NCI-H1417 treated with DMSO at 0.1 percent for 48 hours (cell line): ENCODE results near the gene SPARCL1.

Source experiments
- DNase-seq: peaks from one replicate; lab custom pipeline; 2025; lab: John Stamatoyannopoulos, UW

The SPARCL1 gene

DNA sequence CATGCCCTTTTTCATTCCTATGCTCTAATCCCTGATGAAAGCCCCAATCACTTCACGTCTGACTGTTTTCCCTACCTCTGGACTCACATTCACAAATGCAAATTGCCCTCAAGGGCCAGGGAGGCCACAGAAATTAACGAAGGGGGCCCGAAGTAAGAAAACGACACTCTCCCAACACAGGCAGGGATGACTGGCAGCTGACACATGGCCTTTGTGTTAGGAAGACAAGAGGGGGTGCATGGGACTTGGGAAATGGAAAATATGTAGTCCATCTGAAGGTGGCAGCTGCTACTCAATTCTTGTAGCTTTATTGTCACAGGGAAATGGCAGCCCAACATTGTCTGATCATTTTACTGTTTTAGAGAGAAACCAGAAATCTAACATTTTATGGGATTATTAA lies 12.3 kb upstream of the SPARCL1 start:
- DNase-seq = no peak

- no peak for DNase-seq
Measured at GRCh38 chr4:87540146-87541058, 11.2 kb upstream of the SPARCL1 start.

DNA sequence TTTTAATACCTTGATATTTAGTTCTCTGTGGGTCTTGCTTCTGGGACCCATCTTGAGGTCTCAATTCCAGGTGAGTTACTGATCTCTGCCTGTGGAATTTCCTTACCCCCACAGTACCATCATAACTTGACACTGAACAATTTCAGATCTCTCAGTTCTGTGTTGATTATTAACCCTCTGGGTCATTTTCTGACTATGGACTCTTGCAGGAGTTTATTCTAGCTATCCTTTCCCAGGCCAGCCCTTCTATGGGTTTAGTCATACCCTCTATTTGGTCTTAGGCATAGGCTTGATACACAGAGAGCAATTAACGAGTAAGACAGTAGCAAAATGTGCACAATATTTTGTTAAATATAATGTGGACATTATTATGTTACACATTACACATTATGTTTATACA lies 3.7 kb upstream of the SPARCL1 start:
- DNase-seq = no peak

GRCh38 chr4:87532109-87532508 lies 2.9 kb upstream of the SPARCL1 start:
- DNase-seq = no peak

DNA sequence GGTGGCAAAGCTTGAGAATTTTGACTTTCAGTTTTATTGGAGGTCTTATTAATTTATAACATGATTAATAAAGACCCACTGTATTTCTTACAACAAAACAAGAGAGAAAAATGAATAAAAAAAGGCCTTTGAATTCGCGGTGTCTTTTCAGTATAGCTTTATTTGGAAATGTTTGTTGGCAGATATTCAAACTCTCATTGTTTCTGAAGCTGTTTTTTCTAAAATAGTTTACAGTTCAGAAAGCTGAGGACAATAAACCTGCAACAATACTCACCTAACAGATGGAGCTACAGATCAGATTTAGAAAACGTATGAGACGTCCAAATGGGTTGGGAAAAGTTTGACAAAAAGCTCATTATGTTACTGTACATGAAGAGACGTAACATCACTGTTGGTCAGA lies 2.4 kb upstream of the SPARCL1 start:
- DNase-seq = no peak

- DNase-seq = no peak
Measured at GRCh38 chr4:87530868-87531267, 1.7 kb upstream of the SPARCL1 start.

GRCh38 chr4:87530229-87530628 lies 1.1 kb upstream of the SPARCL1 start:
- no peak for DNase-seq

GRCh38 chr4:87527431-87528220 lies 1.6 kb downstream of the SPARCL1 start:
- DNase-seq = no peak

DNA sequence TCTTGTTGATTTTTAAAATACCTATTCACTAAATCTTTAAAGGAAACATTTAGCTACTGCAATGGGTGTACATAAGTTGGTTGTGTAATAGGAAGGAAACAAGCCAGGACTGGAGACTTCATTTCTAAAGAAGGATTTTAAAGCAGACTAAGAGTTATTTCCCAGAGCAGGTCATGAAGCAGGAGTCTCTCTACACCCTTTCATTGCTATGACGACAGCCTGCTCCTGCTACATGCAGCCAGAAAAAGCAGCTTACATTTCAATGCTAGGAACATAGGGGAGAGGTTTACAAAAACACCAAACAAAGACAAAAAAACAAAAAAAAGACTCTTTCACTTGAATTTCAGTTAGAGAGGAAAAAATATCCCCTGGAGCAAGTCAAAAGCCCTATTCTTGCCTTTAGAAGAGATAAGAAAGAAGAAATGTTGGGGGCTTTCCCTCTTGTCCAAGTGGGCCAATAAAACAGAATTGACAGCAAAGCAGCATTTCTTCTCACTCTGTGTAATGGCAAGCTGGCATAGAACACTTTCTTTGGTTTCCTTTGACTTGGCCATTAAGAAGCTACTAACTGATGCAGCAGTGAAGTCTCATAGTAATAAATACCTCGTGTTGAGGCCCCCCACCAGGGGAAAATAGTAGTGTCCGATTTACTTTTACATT lies 3.4 kb downstream of the SPARCL1 start:
- no peak for DNase-seq

DNA sequence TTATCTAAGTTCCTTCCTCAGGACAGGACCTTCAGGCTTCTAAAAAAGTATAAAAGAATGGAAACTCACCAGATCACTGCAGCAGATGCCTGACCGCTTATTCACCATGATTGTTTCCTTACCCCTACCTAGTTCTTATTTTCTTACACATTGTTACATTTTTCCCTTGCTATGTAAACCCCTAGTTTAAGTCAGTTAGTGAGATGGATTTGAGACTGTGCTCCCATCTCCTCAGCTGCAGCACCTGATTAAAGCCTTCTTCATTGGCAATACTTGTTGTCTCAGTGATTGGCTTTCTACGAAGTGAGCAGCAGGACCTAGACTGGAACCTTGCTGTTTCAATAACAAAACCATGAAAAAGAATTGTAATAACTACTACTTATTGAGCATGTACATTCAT lies 4.7 kb downstream of the SPARCL1 start:
- no peak for DNase-seq

DNA sequence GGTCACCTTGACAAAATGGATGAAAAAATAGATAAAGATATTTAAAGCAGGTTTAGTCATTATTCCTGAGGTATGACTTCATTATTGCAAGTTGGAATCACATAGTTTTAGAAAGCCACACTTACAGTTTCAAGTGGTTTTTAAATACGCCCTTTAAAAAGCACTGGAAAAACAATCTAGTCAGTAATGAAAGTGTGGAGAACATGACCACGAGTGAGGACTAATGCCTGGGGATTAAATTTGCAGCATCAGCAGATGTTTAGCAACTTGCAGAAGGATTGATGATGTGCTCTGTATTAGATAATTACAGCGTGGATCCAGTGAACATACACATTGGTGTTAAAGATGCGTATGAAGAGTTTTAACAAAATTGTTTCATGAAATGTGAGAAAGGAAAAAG lies 5.9 kb downstream of the SPARCL1 start:
- no peak for DNase-seq

GRCh38 chr4:87521757-87522374 lies 7.3 kb downstream of the SPARCL1 start:
- DNase-seq = no peak

DNA sequence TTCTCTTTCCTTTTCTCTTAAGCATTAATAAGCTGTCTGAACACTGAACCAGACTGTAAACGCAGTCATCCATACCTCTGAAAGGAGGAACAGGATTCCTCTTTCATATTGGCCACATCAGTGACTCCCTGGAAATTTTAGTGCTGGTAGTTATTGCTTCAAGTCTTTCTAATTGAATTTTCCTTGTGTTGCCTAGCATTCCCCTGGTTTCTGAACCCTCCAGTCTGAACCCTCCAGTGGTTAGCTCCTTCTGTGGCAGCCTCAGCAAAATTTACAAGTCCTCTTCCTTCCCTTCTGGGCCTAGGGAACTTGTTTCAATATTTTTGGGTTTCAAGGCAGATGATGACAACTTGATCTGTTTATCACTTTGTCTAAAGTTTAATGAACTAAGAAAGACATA lies 7.9 kb downstream of the SPARCL1 start:
- no peak for DNase-seq

DNA sequence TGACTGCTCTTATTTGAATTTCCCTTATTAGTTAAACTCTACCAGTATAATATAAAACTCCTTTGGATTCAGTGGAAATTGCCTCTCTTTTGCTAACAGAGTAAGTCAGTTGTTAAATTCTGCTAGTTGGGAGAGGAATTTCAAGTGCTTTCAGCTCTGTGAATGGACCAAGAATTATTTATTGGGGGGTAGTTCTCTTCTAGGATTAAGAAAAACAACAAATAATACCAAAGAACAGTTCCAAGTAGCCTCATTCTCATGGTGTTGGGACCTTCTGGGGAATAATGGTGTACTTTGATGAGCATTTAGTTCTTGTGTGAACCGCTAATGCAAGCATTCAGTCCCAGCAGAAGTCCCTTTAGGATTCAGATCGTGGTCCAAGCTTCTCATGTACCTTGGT lies 11.6 kb downstream of the SPARCL1 start:
- no peak for DNase-seq

DNA sequence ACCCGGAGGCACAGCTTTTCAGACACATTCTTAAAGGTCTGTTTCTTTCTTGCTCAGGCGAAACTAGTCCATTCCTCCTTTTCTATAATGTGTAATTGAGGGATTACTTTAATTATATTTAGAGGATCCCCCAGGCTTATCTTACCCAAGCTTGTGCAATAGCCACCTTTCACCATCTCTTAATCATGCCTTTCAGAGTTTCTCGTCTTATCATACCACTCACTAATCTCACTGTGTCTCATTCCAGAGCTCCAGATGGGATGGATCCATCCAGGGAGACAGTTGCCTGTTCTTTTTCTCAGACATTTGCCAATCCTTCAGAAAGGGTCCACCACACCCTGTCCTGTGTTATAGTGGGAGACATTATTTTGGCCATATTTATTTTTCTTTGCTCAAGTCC lies 12.5 kb downstream of the SPARCL1 start:
- no peak for DNase-seq

- DNase-seq = no peak
Measured at GRCh38 chr4:87512400-87512799, 16.8 kb downstream of the SPARCL1 start.

DNA sequence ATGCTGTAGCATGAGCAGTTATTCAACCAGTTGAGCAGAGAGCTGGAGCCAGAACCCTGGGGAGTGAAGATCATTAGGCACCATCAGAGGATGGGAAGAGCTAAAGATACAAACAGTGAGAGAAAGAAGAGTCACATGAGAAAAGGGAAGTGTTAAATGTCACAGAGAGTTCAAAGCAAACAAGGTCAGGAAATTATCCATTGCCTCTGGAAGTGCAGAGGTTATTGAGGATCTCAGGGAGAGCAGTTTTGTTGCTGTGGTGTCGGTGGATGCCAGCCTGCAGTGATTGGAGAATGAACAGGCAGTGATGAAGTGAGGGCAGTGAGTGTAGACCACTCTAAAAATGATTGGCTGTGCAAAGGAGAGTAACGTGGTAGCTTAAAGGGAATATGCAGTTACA lies 17.7 kb downstream of the SPARCL1 start:
- DNase-seq = no peak

DNA sequence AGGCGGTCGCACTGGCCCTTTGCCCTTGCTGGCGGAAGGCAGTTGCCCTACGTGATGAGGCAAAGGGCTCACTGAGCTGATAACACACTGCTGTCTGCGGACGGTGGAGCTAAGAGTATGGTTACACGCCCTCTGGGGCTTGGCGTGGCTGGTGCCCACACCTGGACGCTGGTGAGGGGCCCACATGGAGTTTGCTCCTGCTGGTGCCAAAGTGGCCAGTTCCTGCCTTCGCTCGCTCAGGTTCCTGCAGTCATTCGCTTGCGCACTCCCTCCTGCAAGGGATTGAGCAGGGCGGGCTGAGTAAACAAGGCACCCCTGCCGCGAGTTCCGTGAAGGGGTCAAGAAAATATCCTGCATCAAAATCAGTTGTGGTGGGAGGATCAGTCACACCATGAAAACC lies 18.4 kb downstream of the SPARCL1 start:
- DNase-seq = no peak

DNA sequence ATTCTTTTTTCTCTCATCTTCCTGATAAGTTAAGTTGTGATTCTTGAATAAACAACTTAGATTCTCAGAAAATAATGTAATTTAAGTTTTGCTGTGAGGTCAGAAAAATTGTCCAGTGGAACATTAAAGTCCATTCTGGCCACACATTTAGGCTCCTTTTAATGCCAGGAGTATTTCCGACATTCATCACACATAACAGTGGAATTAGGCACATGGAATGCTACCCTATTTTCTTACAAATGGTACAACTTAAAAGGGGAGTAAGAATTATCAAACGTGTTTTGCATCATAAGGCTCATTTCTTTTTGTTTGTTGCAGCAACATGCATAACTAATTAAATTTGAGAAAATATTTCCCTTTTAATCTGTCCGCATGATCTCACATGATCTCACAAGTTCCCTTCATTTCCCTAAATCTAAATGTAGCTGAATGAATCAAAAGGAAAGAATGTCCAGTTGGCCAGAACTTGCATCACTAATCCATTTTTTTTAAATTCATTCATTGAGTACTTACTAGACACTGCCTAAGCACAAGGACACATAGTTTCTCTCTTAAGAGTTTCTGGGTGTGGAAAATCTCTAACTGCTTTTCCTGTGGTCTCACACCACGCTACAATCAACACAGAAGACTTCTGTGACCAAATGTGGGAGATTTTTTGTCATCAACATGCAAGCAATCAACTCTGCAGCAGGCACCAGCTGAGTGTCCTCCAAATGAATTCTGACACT lies 22.0 kb downstream of the SPARCL1 start:
- DNase-seq = no peak

DNA sequence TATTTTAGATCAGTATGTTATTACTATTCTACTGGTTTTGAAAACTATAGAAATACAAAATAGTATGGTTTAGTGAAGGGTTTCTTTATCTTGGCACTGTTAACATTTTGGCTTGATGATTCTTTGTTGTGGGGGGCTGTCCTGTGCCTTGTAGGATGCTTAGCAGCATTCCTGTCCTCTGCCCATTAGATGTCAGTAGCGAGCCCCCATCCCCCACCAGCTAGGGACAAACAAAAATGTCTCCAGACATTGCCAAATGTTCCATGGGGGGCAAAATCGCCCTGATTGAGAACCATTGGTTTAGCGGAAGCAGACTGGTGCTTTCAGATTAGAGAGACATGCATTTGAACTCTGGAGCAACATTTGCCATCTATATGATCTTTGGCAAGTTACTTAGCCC lies 23.3 kb downstream of the SPARCL1 start:
- no peak for DNase-seq

- no peak for DNase-seq
Measured at GRCh38 chr4:87502580-87503238, 26.5 kb downstream of the SPARCL1 start.
